HL-60/S4 treated with phorbol 12-myristate 13-acetate at 8.2 ng/mL for 4 days and 3 days (cell line): ENCODE data around the gene GRIA1.

Experiments
- in situ Hi-C: fragments of 300-500 bp; cut with MboI; formaldehyde crosslinking; loops from 2 replicates; pipeline ENCODE4 v1.15.0; 2022; ENCODE audit warnings: low sequenced_read_pairs

GRIA1 gene

GRCh38 chr5:153496835-153497234, 6.4 kb downstream of the GRIA1 start:
- in situ Hi-C loops, result no loop called here

DNA sequence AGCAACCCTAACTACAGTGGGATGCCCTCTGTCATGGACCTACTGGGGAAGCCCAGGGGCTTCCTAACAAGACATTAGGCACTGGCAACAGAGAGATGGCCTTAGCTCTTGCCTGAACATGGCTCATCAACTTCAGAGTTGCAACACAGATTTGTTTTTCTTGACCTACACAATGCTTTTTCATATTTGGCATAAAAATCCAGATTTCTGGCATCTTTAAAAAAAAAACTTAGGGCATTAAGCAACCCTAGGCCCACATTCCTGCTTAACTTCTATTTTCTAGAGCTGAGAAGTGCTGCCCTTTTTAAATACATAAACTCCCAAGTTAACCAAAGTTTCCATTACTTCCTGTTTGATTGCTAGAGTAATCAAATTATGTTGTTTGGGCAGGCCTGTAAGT, 8.0 kb downstream of the GRIA1 start:
- in situ Hi-C loops, result no loop called here

- in situ Hi-C loops, result no loop called here
These were observed 9.7 kb downstream of the GRIA1 start for GRCh38 chr5:153500178-153500577.

GRCh38 chr5:153504726-153505125, 14.3 kb downstream of the GRIA1 start:
- in situ Hi-C loops, result no loop called here

GRCh38 chr5:153508700-153509099, 18.2 kb downstream of the GRIA1 start:
- in situ Hi-C loops, result no loop called here

DNA sequence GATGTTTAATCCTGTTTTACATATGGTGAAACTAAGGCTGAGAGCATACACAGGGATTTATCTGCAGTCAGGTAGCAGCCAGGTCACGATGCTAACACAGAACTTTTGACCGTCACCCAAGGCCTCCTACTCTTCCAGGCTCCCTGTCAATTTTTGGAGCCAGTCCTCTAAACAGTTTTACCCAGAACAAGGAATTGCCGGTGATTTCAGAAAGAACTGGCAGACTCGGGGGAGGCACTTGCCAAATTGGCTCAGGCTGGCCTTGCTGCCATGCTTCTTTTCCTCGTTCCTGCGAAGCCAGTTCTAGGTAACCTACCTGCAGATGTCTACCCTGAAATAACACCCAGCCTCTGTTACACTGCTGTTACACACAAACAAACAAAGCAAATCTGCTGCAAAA, 21.2 kb downstream of the GRIA1 start:
- in situ Hi-C loops, result no loop called here

DNA sequence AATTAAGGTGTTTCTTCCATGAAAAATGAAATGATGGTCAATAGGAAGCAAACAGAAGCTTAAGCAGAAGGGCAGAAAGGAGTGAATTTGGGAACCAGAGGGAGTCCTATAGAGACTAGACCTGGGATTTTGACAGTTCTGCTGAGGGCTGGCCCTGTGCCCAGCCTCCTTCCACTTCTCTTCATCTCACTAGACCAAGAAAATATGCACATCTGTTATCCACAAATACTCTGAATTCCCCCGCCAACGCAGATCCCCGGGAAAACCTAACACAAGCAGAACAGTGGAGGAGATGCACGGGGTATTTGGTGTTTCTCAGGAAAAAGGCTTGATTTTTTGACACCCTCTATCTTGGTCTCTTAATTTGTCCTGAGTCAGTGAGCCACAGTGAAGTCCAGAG, 22.7 kb downstream of the GRIA1 start:
- in situ Hi-C loops, result no loop called here

- in situ Hi-C loops, result no loop called here
These were observed 24.8 kb downstream of the GRIA1 start for GRCh38 chr5:153515301-153515700.

- in situ Hi-C loops, result no loop called here
These were observed 26.2 kb downstream of the GRIA1 start for GRCh38 chr5:153516504-153517240.

GRCh38 chr5:153517241-153517611, 26.8 kb downstream of the GRIA1 start:
- in situ Hi-C loops, result no loop called here

DNA sequence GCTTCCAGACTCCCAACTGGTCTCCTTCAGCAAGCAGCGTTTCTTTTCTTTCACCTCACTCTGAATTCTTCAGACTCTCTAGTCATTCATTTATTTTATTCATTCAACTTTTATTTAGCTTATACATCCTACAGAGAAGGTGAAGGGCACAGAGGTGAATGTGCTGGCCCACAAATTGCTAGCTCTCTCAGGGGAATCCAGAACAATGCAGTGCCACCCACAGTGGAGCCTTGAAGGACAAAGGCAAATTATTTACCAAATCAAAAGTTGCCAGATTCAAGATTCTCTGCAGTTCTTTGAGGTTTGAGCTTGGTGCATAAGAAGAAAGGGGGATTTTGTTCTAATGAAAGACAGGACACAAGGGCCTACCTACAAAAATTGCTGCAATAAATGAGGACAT, 29.7 kb downstream of the GRIA1 start:
- in situ Hi-C loops, result no loop called here

- in situ Hi-C loops, result no loop called here
These were observed 30.5 kb downstream of the GRIA1 start for GRCh38 chr5:153520952-153521351.

DNA sequence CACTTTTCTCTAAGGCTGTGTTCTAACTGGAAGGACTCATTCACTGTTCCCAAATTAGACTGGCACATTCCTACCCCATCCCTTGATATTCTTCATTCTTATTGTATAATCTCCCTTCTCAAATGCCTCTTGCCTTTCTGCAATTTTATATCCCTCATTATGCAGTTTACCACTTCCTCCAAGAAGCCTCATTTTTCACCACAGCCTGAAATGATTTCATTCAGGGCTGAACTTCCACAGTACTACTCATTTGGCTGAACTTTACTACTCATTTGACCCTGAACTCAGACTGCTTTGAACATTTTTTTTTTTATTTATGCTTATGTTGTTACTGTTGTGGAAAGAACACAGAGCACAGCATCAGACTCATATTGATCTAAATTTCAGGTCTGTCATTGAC, 32.7 kb downstream of the GRIA1 start:
- in situ Hi-C loops, result no loop called here

DNA sequence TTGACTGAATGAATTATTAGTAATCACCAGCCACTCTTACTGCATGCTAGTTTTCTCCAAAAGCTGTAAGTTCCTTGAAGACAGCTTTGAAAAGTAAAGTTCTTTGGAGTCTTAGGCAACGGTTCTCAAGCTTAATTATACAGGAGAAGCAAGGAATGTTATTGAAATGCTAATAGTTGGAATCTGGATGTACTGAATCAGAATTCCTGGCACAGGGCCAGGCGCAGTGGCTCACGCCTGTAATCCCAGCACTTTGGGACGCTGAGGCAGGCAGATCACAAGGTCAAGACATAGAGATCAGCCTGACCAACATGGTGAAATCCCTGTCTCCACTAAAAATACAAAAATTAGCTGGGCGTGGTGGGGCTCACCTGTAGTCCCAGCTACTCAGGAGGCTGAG, 33.4 kb downstream of the GRIA1 start:
- in situ Hi-C loops, result no loop called here

- in situ Hi-C loops, result no loop called here
These were observed 35.1 kb downstream of the GRIA1 start for GRCh38 chr5:153525536-153525935.

DNA sequence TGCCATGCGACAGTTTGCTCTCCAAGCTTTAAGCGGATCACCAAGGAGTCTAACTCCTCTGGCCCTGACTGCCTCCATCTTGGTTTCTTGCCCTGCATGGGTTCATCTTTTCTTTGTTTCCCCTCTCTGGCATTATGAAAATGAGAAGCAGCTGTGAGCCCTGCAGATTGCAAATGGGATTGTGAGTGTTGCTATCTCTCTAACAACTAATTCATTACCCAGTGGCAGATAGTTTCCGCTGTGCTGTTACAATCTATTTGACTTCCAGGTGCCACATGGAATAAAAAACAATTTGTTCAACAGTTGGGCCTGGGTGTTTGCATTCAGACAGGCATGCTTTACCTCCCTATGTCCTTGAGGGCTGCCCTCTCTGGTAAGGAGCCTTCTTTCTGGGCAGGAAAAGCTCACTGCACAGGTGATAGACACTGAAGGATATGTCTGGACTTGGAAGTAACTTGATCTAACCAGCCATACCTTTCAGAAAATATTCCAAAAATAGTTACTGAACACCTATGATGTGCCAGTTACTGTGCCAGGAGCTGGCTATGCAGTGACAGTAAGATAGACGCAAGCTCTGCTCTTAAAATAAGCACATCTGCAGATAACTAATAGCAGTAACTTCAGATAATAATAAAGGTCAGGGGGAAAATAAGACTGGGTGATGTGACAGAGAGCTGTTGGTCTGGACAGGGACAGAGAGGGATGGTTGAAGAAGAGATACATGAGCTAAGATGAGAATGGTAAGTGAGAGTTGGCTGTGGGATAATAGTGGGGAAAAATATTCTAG, 40.1 kb downstream of the GRIA1 start:
- in situ Hi-C loops, result no loop called here

GRCh38 chr5:153533546-153533945, 43.1 kb downstream of the GRIA1 start:
- in situ Hi-C loops, result no loop called here

DNA sequence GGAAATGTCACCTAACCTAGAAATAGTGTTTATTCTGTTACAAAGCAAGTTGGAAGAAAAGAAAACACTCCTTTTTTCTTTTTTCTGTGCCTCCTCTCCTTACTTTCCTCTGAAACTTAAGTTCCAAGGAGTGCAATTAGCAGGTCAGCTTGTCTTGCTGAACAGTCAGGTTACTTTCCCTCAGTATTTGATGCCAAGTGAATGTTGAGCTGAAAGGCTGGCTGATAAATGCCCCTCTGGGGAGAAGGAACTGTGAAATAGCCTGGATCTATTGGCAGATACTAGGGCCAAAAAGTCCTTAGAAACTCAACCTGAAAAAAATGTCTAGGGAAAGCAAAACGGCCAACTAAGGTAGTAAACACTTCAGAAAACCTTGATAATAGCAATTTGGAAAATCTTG, 43.6 kb downstream of the GRIA1 start:
- in situ Hi-C loops, result no loop called here

GRCh38 chr5:153537207-153537606, 46.7 kb downstream of the GRIA1 start:
- in situ Hi-C loops, result no loop called here

DNA sequence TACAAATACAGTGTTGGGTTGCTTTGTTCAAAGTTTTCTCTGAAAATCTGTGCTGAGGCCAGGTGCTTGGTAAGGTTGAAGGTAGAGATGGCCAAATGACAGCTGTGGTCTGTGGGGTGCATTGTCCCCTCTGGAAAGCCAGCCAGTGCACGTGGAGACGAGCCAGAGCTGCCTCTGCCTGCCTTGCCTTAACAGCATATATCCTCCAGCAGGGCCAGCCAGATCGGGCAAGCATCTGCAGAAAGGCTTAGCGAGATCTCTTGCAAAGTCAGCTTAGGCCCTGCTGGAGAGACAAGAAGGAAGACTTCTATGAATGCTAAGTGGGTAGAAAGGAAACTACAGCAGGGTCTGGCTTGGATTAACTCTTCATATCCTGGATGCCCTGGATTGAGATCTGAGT, 49.5 kb downstream of the GRIA1 start:
- in situ Hi-C loops, result no loop called here

- in situ Hi-C loops, result no loop called here
These were observed 52.1 kb downstream of the GRIA1 start for GRCh38 chr5:153542536-153542935.

DNA sequence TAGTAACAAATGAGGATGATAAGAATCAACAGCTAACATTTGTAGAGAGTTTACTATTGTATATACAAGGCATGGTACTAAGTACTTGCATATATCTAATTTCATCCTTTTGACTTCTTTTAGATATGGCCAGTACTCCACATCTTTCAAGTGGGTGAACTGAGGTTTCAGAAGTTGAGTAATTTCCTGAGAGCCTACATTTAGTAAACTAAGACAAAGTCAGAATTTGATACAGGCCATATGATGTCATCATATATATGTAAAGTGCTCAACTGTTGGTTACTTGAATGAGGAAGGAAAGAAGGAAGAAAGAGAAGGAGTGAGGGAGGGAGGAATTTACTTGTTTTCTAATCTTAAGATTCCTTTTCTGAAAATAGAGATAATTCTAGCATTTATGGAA, 52.8 kb downstream of the GRIA1 start:
- in situ Hi-C loops, result no loop called here
